Colonic mucosa (tissue), 4 donors: ENCODE data around the gene HOXC5. TPM values are rescaled to one million over a fixed set of nuclear protein-coding genes. Genes with fewer than 3 reads are reported as not detected.

Source experiments
- DNase-seq: peaks from one replicate; pipeline ENCODE4 v3.0.0-alpha.2; 2020
- H3K27ac ChIP-seq: fragments of 200-600 bp; one replicate; pipeline ENCODE4 v1.8.0; 2021
- H3K27me3 ChIP-seq: fragments of 200-600 bp; one replicate; pipeline ENCODE4 v1.8.0; 2021
- H3K36me3 ChIP-seq: fragments of 200-600 bp; one replicate; pipeline ENCODE4 v1.8.0; 2021
- H3K4me1 ChIP-seq: fragments of 200-600 bp; one replicate; pipeline ENCODE4 v1.8.0; 2021; ENCODE audit warnings: mild to moderate bottlenecking
- H3K4me3 ChIP-seq: fragments of 200-600 bp; one replicate; pipeline ENCODE4 v1.8.0; 2021
- H3K9ac ChIP-seq, 2 donors: one replicate each; pipeline ENCODE4 v1.7.0; 2013; ENCODE audit warnings: control low read depth in 2 of 2, low read depth in 2 of 2, low read length in 2 of 2
- H3K9me3 ChIP-seq: fragments of 200-600 bp; one replicate; pipeline ENCODE4 v1.8.0; 2021
- CTCF ChIP-seq: fragments of 200-600 bp; IDR thresholded peaks from one replicate; pipeline ENCODE4 v1.8.0; 2022; ENCODE audit warnings: antibody characterized with exemption, mild to moderate bottlenecking
- intact Hi-C: fragments of 100-400 bp; cut with DNase I; formaldehyde crosslinking; loops from one replicate; pipeline ENCODE4 v1.14.1; 2022
- total RNA-seq, 2 donors: library from RNA; stranded (reverse); fragmentation: NEBNext Ultra II Directional in 1 of 2; extraction: Animal tissue kit (Norgen Biotek cat#: 25700) in 1 of 2; gene quantifications; one replicate each; pipeline ENCODE4 v1.2.1, GENCODE V29; 2021
- donor health status: healthy.
- donor health status: DM: no; HTN: no; CAD: no.
- donor health status: DM: no; HTN: no; CAD: no.

HOXC5 gene
- total RNA-seq, 2 donors from 2014 or later, result not detected

GRCh38 chr12:53985994-53986685, 46.7 kb upstream of the HOXC5 start:
- no peak for TF ChIP-seq CTCF

GRCh38 chr12:53986686-53987483, 46.0 kb upstream of the HOXC5 start:
- Histone ChIP-seq H3K9ac (no peak overlapping the region), H3K27me3 (peaks cover 94% of the 10 kb centered on the region), H3K36me3 (no peaks in the 10 kb centered on the region), H3K27ac (no peak overlapping the region), H3K9me3 (no peaks in the 10 kb centered on the region), H3K4me1 (no peaks in the 10 kb centered on the region), H3K4me3 (no peak overlapping the region)
- intact Hi-C loops, result no loop called here
- DNase-seq, result no peak
- TF ChIP-seq CTCF, result no peak

More at GRCh38 chr12:53985994-53986685, 46.7 kb upstream of the HOXC5 start:
- Histone ChIP-seq H3K36me3 (no peaks in the 10 kb centered on the region), H3K4me3 (no peak overlapping the region), H3K9ac (no peak overlapping the region), H3K9me3 (no peaks in the 10 kb centered on the region), H3K4me1 (no peaks in the 10 kb centered on the region), H3K27ac (no peak overlapping the region), H3K27me3 (peaks cover 93% of the 10 kb centered on the region)
- intact Hi-C loops, result no loop called here
- DNase-seq, result no peak

GRCh38 chr12:53987787-53988230, 45.0 kb upstream of the HOXC5 start:
- intact Hi-C loops, result no loop called here
- Histone ChIP-seq H3K9ac (no peak overlapping the region), H3K27ac (no peak overlapping the region), H3K4me1 (no peaks in the 10 kb centered on the region), H3K4me3 (no peak overlapping the region), H3K27me3 (peaks cover 96% of the 10 kb centered on the region), H3K9me3 (no peaks in the 10 kb centered on the region), H3K36me3 (no peaks in the 10 kb centered on the region)
- no peak for TF ChIP-seq CTCF
- DNase-seq, result no peak

GRCh38 chr12:53988541-53989226, 44.2 kb upstream of the HOXC5 start:
- DNase-seq, result no peak
- Histone ChIP-seq H3K4me3 (no peak overlapping the region), H3K9ac (no peak overlapping the region), H3K9me3 (no peaks in the 10 kb centered on the region), H3K4me1 (no peaks in the 10 kb centered on the region), H3K27ac (no peak overlapping the region), H3K36me3 (no peaks in the 10 kb centered on the region), H3K27me3 (peaks cover 96% of the 10 kb centered on the region)
- intact Hi-C loops, result no loop called here
- TF ChIP-seq CTCF, result no peak

GRCh38 chr12:53989227-53990113, 43.4 kb upstream of the HOXC5 start:
- DNase-seq, result no peak
- TF ChIP-seq CTCF, result no peak
- no peak overlapping the region for H3K9ac ChIP-seq
- intact Hi-C loops, result no loop called here
- peaks cover 96% of the 10 kb centered on the region for H3K27me3 ChIP-seq
- H3K9me3 ChIP-seq, result no peaks in the 10 kb centered on the region
- no peaks in the 10 kb centered on the region for H3K36me3 ChIP-seq
- no peak overlapping the region for H3K4me3 ChIP-seq
- H3K27ac ChIP-seq, result no peak overlapping the region
- no peaks in the 10 kb centered on the region for H3K4me1 ChIP-seq
